Measurements from ENCODE around the gene EML1. TPM values are rescaled to one million over a fixed set of nuclear protein-coding genes. Genes with fewer than 3 reads are reported as not detected.
A peak's percentile ranks its signal among the peaks of the same experiment; 100 is the strongest.

EML1 gene
- total RNA-seq, 2 donors from 2014 or later, result 23.6 to 34.6 TPM

DNA sequence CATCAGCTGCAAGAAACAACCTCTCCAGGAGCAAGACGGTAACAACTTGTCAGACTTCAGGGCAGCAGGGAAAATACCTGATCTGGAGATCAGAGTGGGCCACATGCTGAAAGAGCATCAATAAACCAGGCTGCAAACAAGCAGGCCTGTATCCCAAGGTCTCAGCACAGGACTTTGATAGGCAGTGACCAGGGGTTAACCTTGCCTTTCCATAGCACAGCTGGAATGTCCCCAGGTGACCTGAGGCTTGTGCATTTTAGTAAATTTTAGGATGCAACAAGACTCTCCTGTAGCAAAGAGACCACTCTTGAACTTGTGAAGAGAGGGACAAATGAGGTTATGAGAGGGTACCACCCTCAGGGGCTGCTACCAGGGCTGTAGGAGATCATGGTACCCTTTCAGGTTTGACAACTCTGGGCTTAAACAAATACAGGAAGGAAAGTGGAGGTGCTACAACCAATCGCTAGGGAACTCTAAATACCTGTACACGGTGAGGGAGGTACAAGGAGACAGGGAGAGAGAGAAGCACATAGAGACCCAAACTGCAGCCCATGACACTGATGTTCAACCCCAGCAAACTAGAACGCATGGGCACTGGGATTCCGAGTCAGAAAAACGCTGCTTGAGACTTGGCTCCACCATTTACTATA is 176.6 kb downstream of the EML1 start:
- intact Hi-C loops (cut with DNase I), result no loop called here
- DNase-seq (no peak), ATAC-seq (no peak)
- TF ChIP-seq POLR2A (IDR thresholded peaks at IDR 0.05), result no peak
- TF ChIP-seq, protein P1, sequence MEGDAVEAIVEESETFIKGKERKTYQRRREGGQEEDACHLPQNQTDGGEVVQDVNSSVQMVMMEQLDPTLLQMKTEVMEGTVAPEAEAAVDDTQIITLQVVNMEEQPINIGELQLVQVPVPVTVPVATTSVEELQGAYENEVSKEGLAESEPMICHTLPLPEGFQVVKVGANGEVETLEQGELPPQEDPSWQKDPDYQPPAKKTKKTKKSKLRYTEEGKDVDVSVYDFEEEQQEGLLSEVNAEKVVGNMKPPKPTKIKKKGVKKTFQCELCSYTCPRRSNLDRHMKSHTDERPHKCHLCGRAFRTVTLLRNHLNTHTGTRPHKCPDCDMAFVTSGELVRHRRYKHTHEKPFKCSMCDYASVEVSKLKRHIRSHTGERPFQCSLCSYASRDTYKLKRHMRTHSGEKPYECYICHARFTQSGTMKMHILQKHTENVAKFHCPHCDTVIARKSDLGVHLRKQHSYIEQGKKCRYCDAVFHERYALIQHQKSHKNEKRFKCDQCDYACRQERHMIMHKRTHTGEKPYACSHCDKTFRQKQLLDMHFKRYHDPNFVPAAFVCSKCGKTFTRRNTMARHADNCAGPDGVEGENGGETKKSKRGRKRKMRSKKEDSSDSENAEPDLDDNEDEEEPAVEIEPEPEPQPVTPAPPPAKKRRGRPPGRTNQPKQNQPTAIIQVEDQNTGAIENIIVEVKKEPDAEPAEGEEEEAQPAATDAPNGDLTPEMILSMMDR (IDR thresholded peaks at IDR 0.05), result no peak
- WGBS, 2 donors, result 75 to 83% methylated on average over 6 of the region's 6 CpGs
- Histone ChIP-seq H3K36me3 (replicated peaks in 1 of 2; ENCODE audit: insufficient read depth in 1 of 2, low read depth in 2 of 2) (no peaks in the 10 kb centered on the region), H3K9me3 (no peaks in the 10 kb centered on the region), H3K27ac (no peak overlapping the region), H3K27me3 (no peaks in the 10 kb centered on the region), H3K4me3 (no peak overlapping the region), H3K4me1 (peaks cover 11% of the 10 kb centered on the region)

DNA sequence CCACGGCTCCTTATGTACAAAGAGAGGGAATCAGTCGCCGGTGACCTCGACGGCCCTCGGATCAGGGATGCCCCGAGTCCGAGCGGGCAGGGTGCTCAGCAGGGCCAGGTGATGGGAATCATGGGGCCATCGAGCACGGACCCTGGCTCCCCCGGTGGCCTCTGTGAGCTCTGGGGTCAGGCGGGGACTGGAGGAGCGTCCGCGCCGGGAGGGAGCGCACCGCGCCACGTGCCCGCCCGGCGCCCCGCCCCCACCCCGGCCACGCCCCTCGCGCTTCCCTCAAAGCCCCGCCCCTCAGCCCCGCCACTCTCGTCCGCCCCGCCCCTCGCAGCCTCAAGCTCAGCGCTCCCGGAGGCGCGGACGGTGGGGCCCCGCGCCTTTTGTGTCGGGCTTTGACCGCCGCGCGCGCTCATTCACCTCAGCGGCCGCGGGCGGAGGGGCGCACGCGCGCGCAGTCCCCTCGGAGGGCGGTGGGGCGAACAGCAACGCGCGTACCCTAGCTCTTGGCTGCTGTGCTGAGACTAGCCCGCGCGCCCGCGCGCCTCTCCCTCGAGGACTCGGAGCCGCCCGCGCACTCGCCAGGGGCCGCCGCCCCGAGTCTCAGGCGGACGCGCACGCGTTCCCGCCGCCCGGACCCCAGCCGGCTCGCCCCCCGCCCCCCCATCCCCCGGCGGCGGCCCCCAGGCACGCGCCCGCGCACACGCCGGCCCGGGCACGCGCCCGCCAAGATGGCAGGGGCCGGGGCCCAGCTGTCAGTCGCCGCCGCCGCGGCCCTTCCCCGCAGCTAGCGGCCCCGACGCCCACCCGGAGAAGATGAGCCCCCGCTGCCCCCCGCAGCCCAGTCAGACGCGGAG is 178.1 kb downstream of the EML1 start:
- TF ChIP-seq, protein P1 (IDR thresholded peaks at IDR 0.05), result peak in 2 of 7 experiments; percentile 14 to 15
- peak; percentile 51 to 68 (median 67) for TF ChIP-seq POLR2A (IDR thresholded peaks at IDR 0.05)
- WGBS, 2 donors, result 2 to 25% methylated on average over 16 to 78 of the region's 117 CpGs
- peak overlapping the region in 3 of 4 donors; percentile 69 to 77 (median 76) for H3K27ac ChIP-seq
- H3K4me3 ChIP-seq, result peak overlapping the region in 1 of 2 donors; percentile 68
- H3K27me3 ChIP-seq, result no peaks in the 10 kb centered on the region
- intact Hi-C loops (cut with DNase I), result no loop called here
- no peaks in the 10 kb centered on the region for H3K36me3 ChIP-seq (replicated peaks in 1 of 2; ENCODE audit: insufficient read depth in 1 of 2, low read depth in 2 of 2)
- peaks cover 4% of the 10 kb centered on the region for H3K4me1 ChIP-seq
- DNase-seq (peak; percentile 84 to 91 (median 88)), ATAC-seq (peak; percentile 87)
- H3K9me3 ChIP-seq, result peaks cover 0 to 6% (median 0%) of the 10 kb centered on the region in 3 donors

DNA sequence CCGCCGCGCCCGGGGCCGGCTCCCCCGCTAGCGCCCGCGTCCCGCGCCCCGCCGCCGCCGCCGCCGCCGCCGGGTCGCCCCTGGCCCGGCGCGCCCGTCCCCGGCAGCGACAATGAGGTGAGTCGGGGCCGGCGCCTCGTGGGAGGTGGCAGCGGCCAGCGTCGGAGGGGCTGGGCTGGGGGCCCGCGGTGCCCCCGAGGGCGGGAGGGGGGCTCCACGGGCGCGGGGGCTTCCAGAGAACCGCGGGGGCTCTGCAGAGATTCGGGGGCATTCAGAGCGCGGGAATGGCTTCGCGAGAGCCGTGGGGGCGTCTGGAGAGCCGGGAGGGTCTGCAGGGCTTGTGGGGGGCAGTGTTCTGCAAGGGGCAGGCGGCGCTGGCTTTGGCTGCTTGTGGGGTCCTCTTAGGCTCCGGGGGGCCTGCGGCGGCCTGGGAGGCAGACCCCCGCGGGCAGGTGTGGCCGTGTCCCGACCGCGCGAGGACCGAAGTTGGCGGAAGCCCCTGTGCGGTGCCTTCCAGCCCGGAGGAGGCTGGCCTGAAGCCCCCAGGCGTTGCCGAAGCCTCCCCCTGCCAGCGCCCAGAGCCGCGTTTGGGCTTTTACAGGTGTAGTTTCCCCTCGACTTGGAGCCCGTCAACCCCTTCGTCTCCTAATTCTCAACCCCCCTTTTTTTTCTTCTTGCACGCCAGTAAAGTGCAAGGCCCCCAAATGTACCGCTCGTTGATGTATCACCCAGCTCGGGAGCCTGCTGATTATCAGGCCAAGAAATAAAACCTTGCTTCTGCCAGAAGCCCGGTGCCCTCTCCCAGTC is 178.9 kb downstream of the EML1 start:
- H3K9me3 ChIP-seq, result peaks cover 0 to 6% (median 0%) of the 10 kb centered on the region in 3 donors
- WGBS, 2 donors, result 0 to 2% methylated on average over 17 to 48 of the region's 79 CpGs
- no peaks in the 10 kb centered on the region for H3K27me3 ChIP-seq
- H3K27ac ChIP-seq, result peak overlapping the region in 3 of 4 donors; percentile 35 to 77 (median 53)
- H3K4me3 ChIP-seq, result peak overlapping the region; percentile 63 to 89
- ATAC-seq, result peak; percentile 55
- TF ChIP-seq, protein P1 (IDR thresholded peaks at IDR 0.05), result no peak
- no peak for TF ChIP-seq POLR2A (IDR thresholded peaks at IDR 0.05)
- no peaks in the 10 kb centered on the region for H3K36me3 ChIP-seq (replicated peaks in 1 of 2; ENCODE audit: insufficient read depth in 1 of 2, low read depth in 2 of 2)
- intact Hi-C loops (cut with DNase I), result no loop called here
- peak in 2 of 4 donors; percentile 25 to 33 for DNase-seq
- peaks cover 4% of the 10 kb centered on the region for H3K4me1 ChIP-seq

DNA sequence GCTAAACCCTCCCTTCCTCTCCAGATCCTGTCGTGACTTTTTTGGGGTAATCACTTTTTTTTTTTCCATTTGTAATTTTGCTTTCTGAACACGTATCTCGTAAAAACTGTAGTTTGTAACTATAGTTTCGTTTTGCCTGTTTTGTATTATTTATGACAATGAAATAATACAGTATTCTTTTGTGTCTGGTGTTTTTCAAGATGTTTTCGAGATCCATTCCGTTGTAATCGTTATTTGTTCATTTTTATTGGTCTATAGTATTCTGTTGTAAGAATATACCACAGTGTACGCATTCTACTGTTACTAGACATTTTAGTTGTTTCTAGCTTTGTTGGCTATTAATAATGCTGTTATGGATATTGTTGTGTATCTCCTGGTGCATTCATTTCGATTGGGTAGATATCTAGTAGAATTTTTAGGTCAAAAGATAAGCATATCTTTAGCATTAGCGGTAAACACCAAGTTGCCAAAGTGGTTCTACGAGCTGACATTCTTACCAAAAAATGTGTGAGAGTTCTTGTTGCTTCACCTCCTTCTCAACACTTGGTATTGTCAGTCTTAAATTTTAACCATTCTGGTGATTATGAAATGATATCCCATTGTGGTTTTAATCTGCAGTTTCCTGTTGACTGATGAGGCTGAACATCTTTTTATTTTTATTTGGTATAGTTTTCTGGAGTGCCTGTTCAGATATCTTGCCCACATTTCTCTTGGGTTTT is 179.7 kb downstream of the EML1 start:
- DNase-seq, result no peak
- 29 to 36% methylated on average over 11 of the region's 11 CpGs for WGBS, 2 donors
- TF ChIP-seq, protein P1 (IDR thresholded peaks at IDR 0.05), result no peak
- no peak for TF ChIP-seq POLR2A (IDR thresholded peaks at IDR 0.05)
- Histone ChIP-seq H3K9me3 (peaks cover 0 to 6% (median 0%) of the 10 kb centered on the region in 3 donors), H3K27me3 (no peaks in the 10 kb centered on the region), H3K36me3 (replicated peaks in 1 of 2; ENCODE audit: insufficient read depth in 1 of 2, low read depth in 2 of 2) (no peaks in the 10 kb centered on the region), H3K4me3 (peak overlapping the region in 1 of 2 donors; percentile 89), H3K4me1 (peaks cover 4% of the 10 kb centered on the region), H3K27ac (peak overlapping the region in 2 of 4 donors; percentile 18 to 53)
- ATAC-seq, result no peak
- intact Hi-C loops (cut with DNase I), result no loop called here

Measured in body of pancreas (tissue), 4 donors.